Body of pancreas (tissue), 4 donors: Measurements from ENCODE around the gene OXTR. TPM values are rescaled to one million over a fixed set of nuclear protein-coding genes. Genes with fewer than 3 reads are reported as not detected.

Experiments
- ATAC-seq: fragments of 150-250 bp; one replicate; pipeline ENCODE4 v1.9.1; 2016
- DNase-seq, 4 donors: peaks; one replicate each; pipeline ENCODE4 v3.0.0-alpha.2; 2019
- H3K27ac ChIP-seq, 4 donors: fragments of 200-600 bp; sonication (generic); 1 replicate in 3 of 4; 2 replicates in 1 of 4; pipeline versions ENCODE4 v1.5.1 to v1.6.1; 2016 to 2019; ENCODE audit warnings: mild to moderate bottlenecking in 1 of 4, mixed read lengths in 1 of 4, moderate library complexity in 1 of 4
- H3K27me3 ChIP-seq, 2 donors: fragments of 200-600 bp; sonication (generic); one replicate each; pipeline ENCODE4 v1.6.0; 2016; ENCODE audit warnings: mild to moderate bottlenecking in 1 of 2
- H3K36me3 ChIP-seq, 2 donors: fragments of 200-600 bp; sonication (generic); replicated peaks in 1 of 2; 2 replicates each; pipeline ENCODE4 v1.5.1; 2016; ENCODE audit warnings: low read depth in 2 of 2; ENCODE audit not compliant: insufficient read depth in 1 of 2
- H3K4me1 ChIP-seq: fragments of 200-600 bp; sonication (generic); one replicate; pipeline ENCODE4 v1.6.0; 2016
- H3K4me3 ChIP-seq, 2 donors: fragments of 200-600 bp; sonication (generic); 1 replicate in 1 of 2; 2 replicates in 1 of 2; pipeline ENCODE4 v1.5.1; 2016 to 2019
- H3K9me3 ChIP-seq, 3 donors: fragments of 200-600 bp; sonication (generic); 1 replicate in 2 of 3; 2 replicates in 1 of 3; pipeline ENCODE4 v1.5.1; 2016
- CTCF ChIP-seq, 7 experiments: fragments of 450-650 bp in 4 of 7; fragments of 200-600 bp in 3 of 7; sonication (generic) in 3 of 7; IDR thresholded peaks; one replicate each; pipeline ENCODE4 v1.5.1; 2016 to 2019; ENCODE audit warnings: antibody characterized with exemption in 7 of 7
- POLR2A ChIP-seq, 3 donors: fragments of 450-650 bp; IDR thresholded peaks; one replicate each; pipeline ENCODE4 v1.6.1; 2016; ENCODE audit warnings: antibody characterized with exemption in 3 of 3, mild to moderate bottlenecking in 2 of 3
- WGBS, 2 donors: methylation state at CpG; one replicate each; pipeline ENCODE4 v1.1.5; 2017; 5-methylcytosine and 5-hydroxymethylcytosine counted together
- intact Hi-C: fragments of 100-400 bp; cut with DNase I; formaldehyde crosslinking; loops from one replicate; pipeline ENCODE4 v1.15.1; 2023
- total RNA-seq, 2 donors: library from RNA; depleted of rRNA; stranded (reverse); fragments of >200 nt; gene quantifications; one replicate each; pipeline ENCODE4 v1.1.0, GENCODE V29; 2016

The OXTR gene
- total RNA-seq, 2 donors from 2014 or later = 0.33 TPM; not detected in 1

- ATAC-seq = no peak
- Histone ChIP-seq H3K36me3 (no peaks in the 10 kb centered on the region), H3K27me3 (no peaks in the 10 kb centered on the region), H3K9me3 (peaks cover 0 to 6% (median 0%) of the 10 kb centered on the region in 3 donors), H3K27ac (no peak overlapping the region), H3K4me1 (peaks cover 5% of the 10 kb centered on the region), H3K4me3 (no peak overlapping the region)
- intact Hi-C loops = no loop called here
- DNase-seq = no peak
- TF ChIP-seq POLR2A (IDR thresholded peaks at IDR 0.05) = no peak
- no peak for TF ChIP-seq CTCF (IDR thresholded peaks at IDR 0.05)
- 73 to 74% methylated on average over 3 of the region's 3 CpGs for WGBS, 2 donors
These were observed 63.8 kb downstream of the OXTR start for GRCh38 chr3:8705575-8705974.

- DNase-seq = no peak
- 34 to 35% methylated on average over 3 of the region's 3 CpGs for WGBS, 2 donors
- TF ChIP-seq POLR2A (IDR thresholded peaks at IDR 0.05) (no peak), CTCF (IDR thresholded peaks at IDR 0.05) (no peak)
- no peaks in the 10 kb centered on the region for H3K27me3 ChIP-seq
- peaks cover 0 to 6% (median 0%) of the 10 kb centered on the region in 3 donors for H3K9me3 ChIP-seq
- ATAC-seq = no peak
- intact Hi-C loops = no loop called here
- H3K36me3 ChIP-seq = no peaks in the 10 kb centered on the region
- no peaks in the 10 kb centered on the region for H3K4me1 ChIP-seq
- H3K27ac ChIP-seq = no peak overlapping the region
- H3K4me3 ChIP-seq = no peak overlapping the region
These were observed 66.9 kb downstream of the OXTR start for GRCh38 chr3:8702560-8702959.

Other genes starting within 250 kb of the OXTR start
- gene SSUH2, start 124.8 kb downstream of the OXTR start, total RNA-seq = under 1 TPM; 0.26 to 0.33 TPM
- gene CAV3, start 35.8 kb downstream of the OXTR start, total RNA-seq = not detected
- 1 to 10 TPM; 3.6 to 4.6 TPM for gene RAD18, start 193.9 kb upstream of the OXTR start, total RNA-seq